Measurements from ENCODE around the gene D2HGDH. TPM values are rescaled to one million over a fixed set of nuclear protein-coding genes. Genes with fewer than 3 reads are reported as not detected.
A peak's percentile ranks its signal among the peaks of the same experiment; 100 is the strongest.

D2HGDH gene
- total and polyA plus RNA-seq, 10 donors, result 18.8 to 69.8 (median 38.0) TPM

- Histone ChIP-seq H3K27ac (peak overlapping the region in 3 of 8 donors; percentile 11 to 32 (median 24)), H3K36me3 (peaks cover 0 to 11% (median 0%) of the 10 kb centered on the region in 6 donors), H3K4me1 (peaks cover 0 to 34% (median 12%) of the 10 kb centered on the region in 6 donors), H3K9me3 (no peaks in the 10 kb centered on the region), H3K4me3 (peak overlapping the region in 1 of 8 donors; percentile 15), H3K27me3 (replicated peaks in 1 of 7) (peaks cover 0 to 43% (median 12%) of the 10 kb centered on the region in 7 donors)
- DNase-seq, result peak; percentile 76
- intact Hi-C loops (cut with DNase I; ENCODE audit: low total_unique reads), result no loop called here
- WGBS, 5 donors, result 65 to 74% (median 67%) methylated on average over 23 to 38 of the region's 38 CpGs
- TF ChIP-seq POLR2A (IDR thresholded peaks at IDR 0.05), result no peak
- peak in 2 of 3 donors; percentile 22 to 58 for TF ChIP-seq POLR2AphosphoS5 (IDR thresholded peaks at IDR 0.05)
Observed at GRCh38 chr2:241771286-241772062, 37.0 kb downstream of the D2HGDH start.

DNA sequence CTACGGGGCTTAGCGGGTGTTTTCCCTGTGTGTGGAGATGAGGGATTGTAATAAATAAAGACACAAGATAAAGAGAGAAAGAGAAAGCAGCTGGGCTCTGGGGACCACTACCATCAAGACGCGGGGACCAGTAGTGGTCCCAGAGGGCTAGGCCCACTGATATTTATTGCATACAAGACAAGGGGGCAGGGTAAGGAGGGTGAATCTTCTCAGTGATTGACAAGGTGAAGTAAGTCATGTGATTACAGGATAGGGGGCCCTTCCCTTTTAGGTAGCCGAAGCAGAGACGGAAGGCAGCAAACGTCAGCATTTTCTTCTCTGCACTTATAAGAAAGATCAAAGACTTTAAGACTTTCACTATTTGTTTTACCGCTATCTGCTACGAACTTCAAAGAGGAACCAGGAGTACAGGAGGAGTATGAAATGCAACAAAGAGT lies 37.7 kb downstream of the D2HGDH start:
- H3K4me3 ChIP-seq, result peak overlapping the region in 2 of 8 donors; percentile 5 to 15
- no peak for DNase-seq
- TF ChIP-seq POLR2AphosphoS5 (IDR thresholded peaks at IDR 0.05) (no peak), POLR2A (IDR thresholded peaks at IDR 0.05) (no peak)
- TF ChIP-seq, protein P1, sequence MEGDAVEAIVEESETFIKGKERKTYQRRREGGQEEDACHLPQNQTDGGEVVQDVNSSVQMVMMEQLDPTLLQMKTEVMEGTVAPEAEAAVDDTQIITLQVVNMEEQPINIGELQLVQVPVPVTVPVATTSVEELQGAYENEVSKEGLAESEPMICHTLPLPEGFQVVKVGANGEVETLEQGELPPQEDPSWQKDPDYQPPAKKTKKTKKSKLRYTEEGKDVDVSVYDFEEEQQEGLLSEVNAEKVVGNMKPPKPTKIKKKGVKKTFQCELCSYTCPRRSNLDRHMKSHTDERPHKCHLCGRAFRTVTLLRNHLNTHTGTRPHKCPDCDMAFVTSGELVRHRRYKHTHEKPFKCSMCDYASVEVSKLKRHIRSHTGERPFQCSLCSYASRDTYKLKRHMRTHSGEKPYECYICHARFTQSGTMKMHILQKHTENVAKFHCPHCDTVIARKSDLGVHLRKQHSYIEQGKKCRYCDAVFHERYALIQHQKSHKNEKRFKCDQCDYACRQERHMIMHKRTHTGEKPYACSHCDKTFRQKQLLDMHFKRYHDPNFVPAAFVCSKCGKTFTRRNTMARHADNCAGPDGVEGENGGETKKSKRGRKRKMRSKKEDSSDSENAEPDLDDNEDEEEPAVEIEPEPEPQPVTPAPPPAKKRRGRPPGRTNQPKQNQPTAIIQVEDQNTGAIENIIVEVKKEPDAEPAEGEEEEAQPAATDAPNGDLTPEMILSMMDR (IDR thresholded peaks at IDR 0.05 in 8 of 11, conservative IDR thresholded peaks at IDR 0.05 in 3 of 11), result no peak
- H3K9me3 ChIP-seq, result no peaks in the 10 kb centered on the region
- H3K27ac ChIP-seq, result peak overlapping the region in 3 of 8 donors; percentile 12 to 40 (median 25)
- 30 to 42% (median 34%) methylated on average over 9 of the region's 9 CpGs for WGBS, 5 donors
- intact Hi-C loops (cut with DNase I; ENCODE audit: low total_unique reads), result no loop called here
- H3K36me3 ChIP-seq, result peaks cover 0 to 11% (median 0%) of the 10 kb centered on the region in 6 donors
- peaks cover 0 to 34% (median 12%) of the 10 kb centered on the region in 6 donors for H3K4me1 ChIP-seq
- peaks cover 0 to 50% (median 12%) of the 10 kb centered on the region in 7 donors for H3K27me3 ChIP-seq (replicated peaks in 1 of 7)

GRCh38 chr2:241773511-241774418 lies 39.3 kb downstream of the D2HGDH start:
- 72 to 88% (median 81%) methylated on average over 15 to 29 of the region's 29 CpGs for WGBS, 5 donors
- no peak overlapping the region for H3K27ac ChIP-seq
- intact Hi-C loops (cut with DNase I; ENCODE audit: low total_unique reads), result no loop called here

More at GRCh38 chr2:241773511-241774418, 39.3 kb downstream of the D2HGDH start:
- Histone ChIP-seq H3K36me3 (no peaks in the 10 kb centered on the region), H3K4me1 (peaks cover 0 to 34% (median 11%) of the 10 kb centered on the region in 6 donors), H3K27me3 (replicated peaks in 1 of 7) (peaks cover 0 to 60% (median 12%) of the 10 kb centered on the region in 7 donors), H3K4me3 (no peak overlapping the region), H3K9me3 (no peaks in the 10 kb centered on the region)
- DNase-seq, result peak; percentile 73
- no peak for TF ChIP-seq POLR2AphosphoS5 (IDR thresholded peaks at IDR 0.05)
- TF ChIP-seq POLR2A (IDR thresholded peaks at IDR 0.05), result no peak
- TF ChIP-seq, protein P1 (IDR thresholded peaks at IDR 0.05 in 8 of 11, conservative IDR thresholded peaks at IDR 0.05 in 3 of 11), result no peak

All from spleen (tissue), 11 donors.